ENCODE results near the gene TTLL10.

Gene TTLL10

DNA sequence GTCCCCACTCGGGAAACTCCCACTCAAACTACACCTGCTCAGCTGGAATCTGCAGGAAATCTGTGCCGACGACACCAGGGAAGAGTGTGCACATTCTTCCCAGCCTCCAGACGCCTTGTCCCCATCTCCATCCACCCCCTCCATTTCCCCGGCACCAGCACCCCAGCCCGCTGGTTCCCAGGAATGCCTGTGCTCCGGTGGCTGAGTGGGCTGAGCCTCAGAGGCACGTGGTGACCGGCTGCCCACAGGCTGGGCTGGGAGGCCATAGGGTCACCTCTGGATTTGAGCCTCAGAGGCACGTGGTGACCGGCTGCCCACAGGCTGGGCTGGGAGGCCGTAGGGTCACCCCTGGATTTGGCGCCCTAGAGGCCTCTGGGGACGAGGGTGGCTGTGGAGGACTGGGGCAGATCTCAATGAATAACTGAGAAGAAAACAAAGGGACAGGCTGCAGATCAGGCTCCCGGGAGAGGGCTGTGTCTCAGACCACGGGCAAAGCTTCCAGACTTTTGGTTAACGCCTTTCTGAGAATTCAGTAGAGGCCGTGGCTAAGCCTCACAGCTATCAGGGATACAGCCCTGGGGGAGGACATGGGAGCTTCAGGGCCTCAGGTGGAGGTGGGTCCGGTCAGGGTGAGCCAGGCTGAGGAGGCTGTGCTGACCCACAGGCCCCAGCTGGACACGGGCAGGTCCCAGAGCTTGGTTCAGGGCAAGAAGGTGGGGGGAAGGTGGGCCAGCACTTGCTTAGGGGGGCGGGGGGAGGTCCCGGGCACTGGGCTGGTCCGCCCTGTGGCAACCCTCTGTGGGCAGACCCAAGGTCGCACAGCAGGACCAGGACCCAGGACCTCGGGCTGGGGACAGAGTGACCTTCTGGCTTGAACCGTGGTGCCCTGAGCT is 17.3 kb upstream of the TTLL10 start:
- no peak for DNase-seq (ENCODE audit: low read depth, low spot score)
- H3K27ac ChIP-seq: no peak overlapping the region

DNA sequence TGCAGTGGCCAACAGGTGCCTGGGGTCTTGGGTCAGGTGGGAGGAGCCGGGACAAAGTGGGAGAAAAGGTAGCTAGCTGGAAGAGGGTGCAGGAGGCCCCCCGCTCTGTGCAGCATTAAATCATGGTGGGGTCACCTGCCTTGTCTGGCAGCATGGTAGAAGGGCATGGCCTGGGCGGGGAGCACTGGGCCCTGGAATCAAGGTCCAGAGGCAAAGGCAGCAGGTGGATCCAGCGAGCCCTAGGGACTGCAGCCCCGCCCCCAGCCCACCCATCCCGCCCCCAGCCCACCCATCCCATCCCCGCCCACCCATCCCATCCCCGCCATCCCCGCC is 16.7 kb upstream of the TTLL10 start:
- DNase-seq (ENCODE audit: low read depth, low spot score): no peak
- no peak overlapping the region for H3K27ac ChIP-seq

DNA sequence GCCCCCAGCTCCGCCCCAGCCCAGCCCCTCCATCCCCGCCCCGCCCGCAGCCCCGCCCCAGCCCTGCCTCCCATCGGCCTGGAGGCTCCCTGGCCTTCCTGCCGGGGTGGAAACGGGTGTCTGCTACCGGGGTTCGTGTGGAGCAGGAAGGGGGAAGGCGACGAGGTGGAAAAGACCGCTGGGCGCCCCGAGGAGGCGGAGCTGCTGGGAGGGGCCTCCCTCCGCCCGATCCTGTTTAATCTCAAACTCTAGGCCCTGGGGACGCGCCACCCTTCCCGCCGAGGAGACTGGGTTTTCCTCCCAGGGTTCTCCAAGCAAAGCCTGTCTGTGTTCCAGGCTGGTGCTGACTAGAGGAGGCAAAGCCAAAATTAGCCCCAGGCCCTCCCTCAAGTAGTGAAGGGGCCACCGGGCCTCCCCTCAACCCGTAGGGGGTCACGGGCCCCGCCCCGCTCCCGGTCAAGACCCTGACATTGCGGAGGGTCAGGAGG is 16.2 kb upstream of the TTLL10 start:
- peak; percentile 51 for DNase-seq (ENCODE audit: low read depth, low spot score)
- peak overlapping the region; percentile 82 for H3K27ac ChIP-seq

DNA sequence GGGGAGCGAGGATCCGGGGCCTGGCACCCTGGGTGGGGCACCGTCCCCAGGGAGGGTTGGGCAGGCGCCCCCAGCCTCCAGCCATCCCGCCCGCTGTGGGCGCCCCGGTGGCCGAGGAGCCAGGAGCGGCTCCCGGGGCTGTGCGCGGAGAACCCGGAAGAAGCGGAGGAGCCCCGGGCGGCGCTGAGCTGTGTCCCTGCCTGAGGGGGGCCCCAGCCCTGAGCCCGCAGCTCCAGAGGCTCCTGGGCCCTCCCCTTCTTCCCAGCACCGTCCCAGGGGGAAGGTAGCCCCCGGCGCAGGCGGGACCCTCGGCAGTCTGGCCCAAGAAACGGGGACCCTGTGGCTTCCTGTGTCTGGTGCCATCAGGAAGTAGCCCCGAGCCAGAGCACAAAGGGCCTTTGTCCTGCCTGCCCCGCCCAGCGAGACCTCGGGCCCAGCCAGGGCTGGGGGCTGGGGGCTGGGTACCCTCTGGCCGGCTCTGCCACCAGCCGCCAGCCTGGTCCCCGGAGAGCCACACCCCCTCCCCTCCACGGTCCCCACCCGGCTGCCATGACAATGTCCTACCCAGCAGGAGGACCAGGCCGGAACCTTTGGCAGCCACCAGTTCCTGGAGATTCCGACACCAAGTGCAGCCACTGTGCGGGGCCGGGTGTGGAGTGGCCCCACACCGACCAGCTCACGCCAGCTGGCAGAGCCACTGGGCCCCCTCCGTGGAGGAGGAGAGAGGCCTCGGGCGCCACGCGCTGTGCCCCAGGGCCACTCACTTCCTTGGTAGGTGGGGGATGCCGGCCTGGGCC is 15.6 kb upstream of the TTLL10 start:
- DNase-seq (ENCODE audit: low read depth, low spot score): no peak
- H3K27ac ChIP-seq: peak overlapping the region; percentile 82

DNA sequence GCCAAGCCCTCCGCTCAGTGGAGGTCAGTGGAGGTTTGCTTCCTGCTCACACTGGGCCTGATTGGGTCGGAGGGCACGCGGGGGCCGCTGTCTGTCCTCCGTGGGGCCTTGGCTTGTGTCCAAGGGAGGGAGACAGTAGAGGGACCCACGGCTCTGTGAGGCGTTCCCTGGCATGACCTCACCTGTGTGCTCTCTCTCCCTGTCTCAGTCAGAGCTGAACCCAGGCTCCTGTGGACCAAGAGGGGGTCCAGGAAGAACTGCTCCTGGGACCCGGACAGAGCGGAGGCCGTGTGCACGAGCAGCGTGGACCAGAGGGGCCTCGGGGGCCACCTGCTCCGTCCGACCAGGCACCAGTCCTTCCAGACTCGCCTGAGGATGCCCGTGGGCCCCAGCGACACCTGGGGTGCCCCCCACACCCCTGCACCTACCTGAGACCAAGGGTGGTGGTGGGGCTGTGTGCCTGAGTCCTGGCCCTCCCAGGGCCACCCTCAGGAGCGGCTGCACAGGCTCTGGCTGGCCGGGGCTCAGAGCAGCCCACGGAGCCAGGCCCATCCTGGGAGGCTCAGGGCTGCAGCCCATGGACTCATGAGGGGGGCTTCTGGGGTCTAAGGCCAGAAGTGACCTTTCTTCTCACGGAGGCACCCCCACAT is 13.3 kb upstream of the TTLL10 start:
- no peak for DNase-seq (ENCODE audit: low read depth, low spot score)
- no peak overlapping the region for H3K27ac ChIP-seq

DNA sequence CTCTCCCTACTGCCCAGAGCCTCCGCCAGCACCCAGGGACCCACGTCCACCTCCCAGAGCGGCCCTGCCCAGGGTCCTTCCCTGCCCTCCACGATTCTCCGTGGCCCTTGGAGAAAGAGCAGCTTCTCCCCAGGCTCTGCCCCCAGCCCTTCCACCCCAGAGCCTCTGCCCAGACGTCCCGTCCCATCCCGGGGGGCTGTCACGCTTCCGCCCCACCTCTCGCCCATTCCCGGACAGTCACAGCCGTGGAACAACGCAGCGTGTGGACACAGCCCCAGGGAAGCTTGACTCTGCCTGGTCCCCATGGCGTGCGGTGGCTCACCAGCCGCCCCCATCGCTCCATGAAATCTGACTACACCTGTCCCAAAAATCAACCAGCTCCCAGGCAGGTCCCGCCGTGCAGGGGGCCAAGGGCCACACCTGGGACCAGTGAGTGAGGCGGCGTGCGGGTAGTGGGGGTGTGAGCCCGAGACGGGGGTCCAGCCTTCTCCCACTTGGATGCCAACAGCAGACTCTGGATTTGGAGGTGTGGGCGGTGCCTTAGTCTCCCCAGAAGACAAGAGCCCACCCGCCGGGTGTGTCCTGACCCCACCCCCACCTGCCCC is 12.5 kb upstream of the TTLL10 start:
- no peak for DNase-seq (ENCODE audit: low read depth, low spot score)
- no peak overlapping the region for H3K27ac ChIP-seq

DNA sequence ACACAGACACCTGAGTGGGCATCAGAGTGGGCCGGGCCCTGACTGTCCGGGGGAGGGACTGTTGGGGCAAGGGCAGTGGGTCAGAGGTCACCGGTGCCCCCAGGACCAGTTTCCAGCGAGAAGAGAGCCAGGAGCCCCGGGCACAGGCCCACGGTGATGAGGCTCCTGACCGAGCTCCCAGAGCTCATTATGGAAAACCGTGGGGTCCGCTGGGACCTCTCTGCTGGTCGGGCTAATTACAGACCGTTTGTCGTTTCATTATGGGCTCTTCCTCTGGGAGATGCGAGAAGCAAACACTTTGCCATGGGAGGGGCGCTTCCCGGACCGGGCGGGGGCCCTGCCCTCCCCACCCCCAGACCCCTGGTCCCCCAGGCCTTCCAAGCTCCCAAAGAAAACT is 12.0 kb upstream of the TTLL10 start:
- no peak for DNase-seq (ENCODE audit: low read depth, low spot score)
- no peak overlapping the region for H3K27ac ChIP-seq

DNA sequence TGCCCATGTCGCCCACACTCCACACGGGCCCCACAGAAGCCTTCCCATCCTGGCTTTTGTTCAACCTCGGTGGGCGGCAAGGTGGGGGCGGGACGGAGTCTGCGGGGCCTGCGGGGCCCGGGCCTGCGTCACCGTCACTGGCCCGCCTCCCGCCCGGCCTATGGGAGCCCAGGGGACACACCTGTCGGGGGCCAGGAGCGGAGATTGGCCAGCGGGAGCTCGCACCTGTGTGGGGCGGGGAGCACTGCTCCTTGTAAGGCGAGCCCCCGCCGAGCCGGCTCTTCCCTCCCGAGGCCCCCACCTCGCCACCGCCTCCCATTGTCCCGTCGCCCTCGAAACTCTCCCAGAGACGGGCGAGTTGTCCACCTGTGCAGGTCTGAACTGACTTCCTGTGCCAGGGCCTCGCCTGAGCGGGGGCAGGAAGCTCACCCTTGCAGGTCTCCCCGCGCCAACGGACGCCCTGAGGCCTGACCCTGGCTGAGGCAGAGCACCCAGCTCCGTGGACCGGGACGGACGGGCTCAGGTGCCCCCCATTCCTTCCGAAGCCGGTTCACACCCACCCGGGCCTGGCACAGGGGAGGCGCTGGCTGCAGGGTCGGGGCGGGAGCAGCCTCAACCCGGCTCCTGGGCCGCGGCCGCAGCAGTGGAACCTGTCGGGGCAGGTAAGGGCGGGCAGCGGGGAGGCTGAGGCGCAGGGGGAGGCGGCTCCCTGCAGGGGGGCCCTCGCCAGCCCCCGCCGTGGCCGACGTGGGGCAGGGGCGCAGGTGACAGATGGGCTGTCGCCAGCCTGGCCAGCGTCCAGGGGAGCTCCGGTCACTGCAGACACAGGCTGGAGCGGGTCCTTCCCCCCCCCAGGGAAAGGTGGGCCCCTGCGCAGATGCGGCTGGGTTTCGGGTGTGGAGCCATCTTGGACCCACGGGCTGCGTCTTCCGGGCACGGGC is 10.8 kb upstream of the TTLL10 start:
- DNase-seq (ENCODE audit: low read depth, low spot score): peak; percentile 43
- H3K27ac ChIP-seq: peak overlapping the region; percentile 84

DNA sequence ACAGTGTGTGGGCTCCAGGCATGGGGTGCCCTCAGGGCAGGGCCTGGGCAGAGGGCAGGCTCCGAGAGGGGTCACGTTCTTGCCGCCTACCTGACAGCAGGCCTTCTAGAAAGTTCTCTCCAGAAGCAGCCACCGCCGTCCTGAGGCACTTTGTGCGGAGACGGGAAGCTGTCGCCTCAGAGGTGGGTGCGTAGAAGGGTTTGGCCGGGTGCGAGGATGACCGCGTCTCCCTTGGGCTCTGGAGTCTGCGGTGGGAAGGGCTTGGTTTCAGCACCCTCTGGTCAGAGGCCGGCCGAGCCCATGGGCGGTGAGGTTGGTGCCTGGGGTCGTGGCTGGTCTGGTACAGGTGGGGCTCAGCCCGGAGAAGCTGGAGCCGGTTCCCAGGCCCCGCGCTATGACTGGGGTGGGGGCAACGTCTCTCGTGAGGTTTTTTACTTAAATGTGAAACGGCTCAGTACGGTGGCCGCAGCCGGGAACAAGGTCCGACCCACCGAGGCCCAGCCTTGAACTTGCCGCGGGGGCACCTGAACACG is 10.1 kb upstream of the TTLL10 start:
- peak overlapping the region; percentile 84 for H3K27ac ChIP-seq
- no peak for DNase-seq (ENCODE audit: low read depth, low spot score)

DNA sequence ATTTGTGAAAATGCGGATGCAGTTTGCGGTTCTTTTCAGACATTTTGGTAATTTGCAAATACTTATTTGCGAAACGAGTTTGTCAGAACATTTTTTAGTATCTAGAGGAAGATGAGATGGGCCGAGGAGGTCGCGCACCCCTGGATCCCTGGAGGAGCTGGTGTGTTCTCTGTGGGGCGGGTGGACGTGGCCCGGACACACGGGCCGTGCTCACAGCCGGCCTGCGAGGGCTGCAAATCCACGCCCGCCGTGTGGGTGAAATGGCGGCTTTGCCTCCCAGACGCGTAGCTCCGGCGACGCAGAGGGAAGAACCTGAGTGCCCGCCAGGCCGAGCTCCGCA is 9.3 kb upstream of the TTLL10 start:
- H3K27ac ChIP-seq: peak overlapping the region; percentile 84
- no peak for DNase-seq (ENCODE audit: low read depth, low spot score)

DNA sequence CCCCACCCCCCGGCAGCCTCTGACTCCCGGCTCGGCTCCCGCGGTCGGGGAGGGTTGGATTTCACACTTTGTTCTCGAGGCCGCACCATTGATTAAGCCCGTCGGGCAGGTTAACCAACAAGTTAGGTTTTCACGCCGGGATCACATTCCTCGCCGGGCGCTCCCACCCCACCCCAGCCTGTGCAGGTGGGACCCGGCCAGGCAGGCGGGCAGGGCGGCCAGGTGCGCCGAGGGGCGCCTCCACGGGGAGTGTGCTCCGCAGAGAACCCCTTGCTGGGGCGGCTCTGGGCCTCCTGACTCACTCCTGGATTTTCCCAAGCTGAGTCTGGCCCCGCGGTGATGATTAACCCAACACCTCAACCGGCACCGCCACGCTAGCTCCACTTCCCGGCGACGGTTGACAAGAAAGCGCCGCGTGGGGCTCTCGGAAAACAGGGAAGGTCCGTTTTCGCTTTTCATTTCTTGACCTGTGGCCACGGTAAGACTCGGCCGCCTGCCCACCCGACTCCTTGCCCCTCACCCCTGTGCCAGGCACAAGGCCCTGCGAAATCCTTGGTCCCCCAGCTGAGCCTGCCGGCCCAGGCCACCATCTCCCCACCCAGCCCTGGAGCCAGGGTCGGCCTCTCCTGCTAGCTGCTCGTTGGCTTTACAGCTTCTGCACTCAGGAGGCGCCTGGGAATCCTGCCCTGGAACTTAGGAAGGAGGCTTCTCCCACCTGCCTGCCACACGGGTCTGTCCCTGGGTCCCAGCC is 8.8 kb upstream of the TTLL10 start:
- H3K27ac ChIP-seq: peak overlapping the region; percentile 84
- peak; percentile 51 for DNase-seq (ENCODE audit: low read depth, low spot score)

DNA sequence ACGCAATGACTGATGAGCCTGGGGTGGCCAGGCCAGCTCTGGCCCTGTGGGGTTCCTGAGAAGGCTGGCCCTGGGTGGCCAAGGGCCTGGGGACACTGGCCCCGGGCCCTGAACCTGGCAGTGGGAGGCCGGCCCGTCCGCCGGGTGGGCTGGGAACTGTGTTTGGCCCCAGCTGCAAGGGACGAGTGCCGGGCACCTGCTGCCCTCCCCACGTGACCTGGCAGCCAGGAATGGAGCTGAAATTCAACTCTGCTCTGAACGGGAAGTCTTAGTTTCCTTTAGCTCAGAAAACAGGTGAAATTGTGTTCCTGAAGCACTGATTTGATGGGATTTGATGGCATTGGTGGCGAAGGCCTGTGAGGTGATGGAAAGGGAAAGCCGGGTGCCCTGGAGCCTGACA is 8.2 kb upstream of the TTLL10 start:
- H3K27ac ChIP-seq: peak overlapping the region; percentile 84
- no peak for DNase-seq (ENCODE audit: low read depth, low spot score)

DNA sequence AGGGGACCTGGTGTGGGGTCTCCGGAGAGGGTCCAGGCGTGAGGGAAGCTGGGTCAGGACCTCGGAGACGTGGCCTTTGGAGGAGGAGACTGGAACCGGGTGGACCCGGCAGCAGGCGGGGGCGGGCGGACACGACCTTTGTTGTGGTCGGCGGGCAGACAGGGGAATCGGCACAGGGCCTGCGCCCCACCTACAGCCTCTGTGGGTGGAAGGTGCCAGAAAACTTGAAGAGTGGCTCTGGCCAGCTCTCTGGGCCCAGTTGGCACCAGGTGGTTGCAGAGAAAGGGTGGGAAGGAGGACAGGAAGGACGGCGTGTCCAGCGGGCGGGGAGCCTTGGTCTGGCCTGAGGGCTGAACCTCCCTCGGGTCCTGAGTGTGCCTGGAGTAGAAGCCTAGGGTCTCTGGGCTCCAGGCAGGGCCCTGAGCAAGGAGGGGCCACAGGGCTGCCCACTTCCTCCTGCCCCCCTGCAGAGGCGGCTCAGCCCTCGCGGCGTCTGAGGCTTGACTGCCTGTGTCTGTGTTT is 7.7 kb upstream of the TTLL10 start:
- peak overlapping the region; percentile 84 for H3K27ac ChIP-seq
- no peak for DNase-seq (ENCODE audit: low read depth, low spot score)

DNA sequence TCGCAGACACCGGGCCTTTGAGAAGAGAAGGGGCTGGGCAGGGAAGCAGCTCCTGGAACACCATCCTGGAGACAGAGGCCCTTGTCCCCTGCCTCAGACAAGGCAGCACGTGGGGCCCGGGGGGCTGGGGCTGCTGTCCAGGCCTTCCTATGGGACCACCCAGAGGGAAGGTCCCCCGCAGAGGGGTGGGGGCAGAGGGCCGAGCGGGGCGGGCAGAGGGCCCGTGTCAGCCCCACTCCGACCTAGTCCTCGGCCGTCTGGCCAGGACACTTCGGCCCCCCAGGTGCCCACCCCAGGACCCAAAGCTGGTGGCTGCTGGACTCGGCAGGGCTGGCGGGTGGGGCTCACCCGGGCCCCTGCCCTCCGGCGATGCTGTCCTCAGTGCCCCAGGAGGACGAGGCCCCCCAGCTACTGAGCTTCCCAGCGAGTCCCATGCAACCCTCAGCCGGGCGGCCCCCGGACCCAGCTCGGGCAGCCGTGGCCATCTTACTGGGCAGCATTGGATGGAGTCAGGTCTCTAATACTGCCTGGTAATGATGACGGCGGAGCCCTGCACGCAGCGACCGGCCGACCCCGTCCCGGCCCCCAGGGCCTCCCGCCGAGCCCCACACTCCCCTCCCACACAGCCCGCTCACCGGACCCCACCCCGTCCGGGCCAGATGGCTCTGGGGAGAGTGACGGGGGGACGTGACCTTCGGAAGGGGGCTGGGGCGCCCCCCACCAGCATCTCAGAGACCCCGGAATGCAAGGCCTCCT is 6.9 kb upstream of the TTLL10 start:
- no peak for DNase-seq (ENCODE audit: low read depth, low spot score)

DNA sequence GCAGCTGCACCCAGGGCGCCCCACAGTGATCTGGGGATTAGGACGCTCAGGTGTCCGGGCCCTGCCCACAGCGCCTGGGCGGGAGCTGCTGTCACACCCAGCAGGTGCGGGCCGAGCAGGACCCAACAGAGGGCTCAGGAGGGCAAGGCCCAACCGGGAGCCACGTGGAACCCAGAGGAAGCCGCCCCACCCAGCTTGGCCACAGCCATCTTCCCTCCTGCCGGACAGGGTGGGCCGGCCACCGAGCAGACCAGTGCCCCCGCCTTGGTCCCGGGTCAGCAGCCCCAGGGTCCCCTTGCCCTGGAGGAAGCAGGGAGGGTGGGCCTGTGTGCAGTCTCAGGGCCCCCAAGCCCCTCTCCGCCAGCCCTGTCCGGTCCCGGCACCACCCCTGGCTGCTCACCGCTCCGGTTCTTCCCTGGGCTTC is 6.3 kb upstream of the TTLL10 start:
- no peak for DNase-seq (ENCODE audit: low read depth, low spot score)

More for the DNA sequence above, 6.9 kb upstream of the TTLL10 start:
- H3K27ac ChIP-seq: no peak overlapping the region

DNA sequence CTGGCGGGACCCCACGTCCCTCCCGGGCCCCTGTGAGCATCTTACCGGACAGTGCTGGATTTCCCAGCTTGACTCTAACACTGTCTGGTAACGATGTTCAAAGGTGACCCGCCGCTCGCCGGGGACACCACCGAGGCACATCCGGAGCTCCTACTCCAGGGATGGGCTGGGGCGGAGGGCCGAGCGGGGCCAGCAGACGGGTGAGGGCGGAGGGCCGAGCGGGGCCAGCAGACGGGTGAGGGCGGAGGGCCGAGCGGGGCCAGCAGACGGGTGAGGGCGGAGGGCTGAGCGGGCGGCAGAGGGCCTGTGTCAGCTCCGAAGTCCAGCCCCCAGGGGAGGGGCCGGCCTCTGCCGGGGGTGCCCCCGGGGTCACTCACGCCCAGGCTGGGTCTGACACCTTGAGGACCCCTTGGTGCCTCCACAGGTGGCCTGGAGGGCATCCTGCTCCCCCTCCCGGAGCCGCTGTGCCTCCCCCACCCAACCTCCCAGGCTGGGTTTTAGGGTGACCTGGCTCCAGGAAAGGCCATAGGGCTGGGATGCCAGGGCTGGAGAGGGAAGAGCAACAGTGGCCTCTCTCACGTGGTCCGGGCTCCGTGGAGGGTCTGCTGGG is 5.7 kb upstream of the TTLL10 start:
- no peak overlapping the region for H3K27ac ChIP-seq

More for the DNA sequence above, 6.3 kb upstream of the TTLL10 start:
- no peak overlapping the region for H3K27ac ChIP-seq

More for the DNA sequence above, 5.7 kb upstream of the TTLL10 start:
- DNase-seq (ENCODE audit: low read depth, low spot score): no peak
